ENCODE data around the gene SYNJ2. TPM values are rescaled to one million over a fixed set of nuclear protein-coding genes. Genes with fewer than 3 reads are reported as not detected.

SYNJ2 gene
- total RNA-seq, 4 donors from 2014 or later, result 2.2 to 7.9 (median 3.1) TPM

- TF ChIP-seq CTCF (IDR thresholded peaks at IDR 0.05; ENCODE audit: low read depth), result no peak
These were observed 6.7 kb upstream of the SYNJ2 start for GRCh38 chr6:157974967-157975366.

- no peak for TF ChIP-seq CTCF (IDR thresholded peaks at IDR 0.05; ENCODE audit: low read depth)
These were observed 6.2 kb upstream of the SYNJ2 start for GRCh38 chr6:157975456-157975855.

- TF ChIP-seq CTCF (IDR thresholded peaks at IDR 0.05; ENCODE audit: low read depth), result no peak
These were observed 5.1 kb upstream of the SYNJ2 start for GRCh38 chr6:157976345-157977175.

- TF ChIP-seq CTCF (IDR thresholded peaks at IDR 0.05; ENCODE audit: low read depth), result no peak
These were observed 4.4 kb upstream of the SYNJ2 start for GRCh38 chr6:157977176-157977804.

GRCh38 chr6:157978021-157978783, 3.5 kb upstream of the SYNJ2 start:
- TF ChIP-seq CTCF (IDR thresholded peaks at IDR 0.05; ENCODE audit: low read depth), result no peak

GRCh38 chr6:157980288-157981131, 1.2 kb upstream of the SYNJ2 start:
- no peak for TF ChIP-seq CTCF (IDR thresholded peaks at IDR 0.05; ENCODE audit: low read depth)
